ENCODE measurements around the gene TMCO1. TPM values are rescaled to one million over a fixed set of nuclear protein-coding genes. Genes with fewer than 3 reads are reported as not detected.

TMCO1 gene
- total RNA-seq, 1 donor from 2014 or later: 95.0 TPM

- peak; percentile 56 for TF ChIP-seq CTCF (conservative IDR thresholded peaks at IDR 0.05)
- H3K4me1 Mint-ChIP-seq (ENCODE audit: unreplicated experiment): peaks cover 15% of the 10 kb centered on the region
- peak within 1 kb of the TSS; percentile 92 for H3K27ac Mint-ChIP-seq
- peaks cover 7% of the 10 kb centered on the region for H3K36me3 Mint-ChIP-seq
- H3K27me3 Mint-ChIP-seq: peaks cover 9% of the 10 kb centered on the region
- no peaks in the 10 kb centered on the region for H3K9me3 Mint-ChIP-seq
- peak within 1 kb of the TSS; percentile 98 for H3K4me3 Mint-ChIP-seq
- DNase-seq (ENCODE audit: extremely low spot score, unreplicated experiment): peak; percentile 89
Measured at GRCh38 chr1:165697881-165698760, 70.5 kb downstream of the TMCO1 start, which contains the start of gene ALDH9A1. TSS of gene ALDH9A1 (minus strand) at chr1:165698562. CDS start at chr1:165698558, 4 bp downstream.

- peaks cover 7% of the 10 kb centered on the region for H3K36me3 Mint-ChIP-seq
- no peaks in the 10 kb centered on the region for H3K9me3 Mint-ChIP-seq
- TF ChIP-seq CTCF (conservative IDR thresholded peaks at IDR 0.05): no peak
- peaks cover 9% of the 10 kb centered on the region for H3K27me3 Mint-ChIP-seq
- DNase-seq (ENCODE audit: extremely low spot score, unreplicated experiment): no peak
- peaks cover 15% of the 10 kb centered on the region for H3K4me1 Mint-ChIP-seq (ENCODE audit: unreplicated experiment)
- H3K4me3 Mint-ChIP-seq: peak overlapping the region; percentile 98
- peak overlapping the region; percentile 92 for H3K27ac Mint-ChIP-seq
Measured at GRCh38 chr1:165697491-165697880, 71.2 kb downstream of the TMCO1 start.

GRCh38 chr1:165696625-165697100, 72.0 kb downstream of the TMCO1 start:
- DNase-seq (ENCODE audit: extremely low spot score, unreplicated experiment): no peak
- H3K27ac Mint-ChIP-seq: peak overlapping the region; percentile 79
- peaks cover 14% of the 10 kb centered on the region for H3K36me3 Mint-ChIP-seq
- TF ChIP-seq CTCF (conservative IDR thresholded peaks at IDR 0.05): no peak
- peaks cover 6% of the 10 kb centered on the region for H3K27me3 Mint-ChIP-seq
- peak overlapping the region; percentile 78 for H3K4me3 Mint-ChIP-seq
- H3K4me1 Mint-ChIP-seq (ENCODE audit: unreplicated experiment): peaks cover 15% of the 10 kb centered on the region
- no peaks in the 10 kb centered on the region for H3K9me3 Mint-ChIP-seq

- TF ChIP-seq CTCF (conservative IDR thresholded peaks at IDR 0.05): no peak
- no peak for DNase-seq (ENCODE audit: extremely low spot score, unreplicated experiment)
- H3K4me1 Mint-ChIP-seq (ENCODE audit: unreplicated experiment): peaks cover 15% of the 10 kb centered on the region
- H3K4me3 Mint-ChIP-seq: peak overlapping the region; percentile 52
- H3K36me3 Mint-ChIP-seq: peaks cover 26% of the 10 kb centered on the region
- H3K27ac Mint-ChIP-seq: no peak overlapping the region
- H3K9me3 Mint-ChIP-seq: no peaks in the 10 kb centered on the region
- no peaks in the 10 kb centered on the region for H3K27me3 Mint-ChIP-seq
Measured at GRCh38 chr1:165695031-165695430, 73.6 kb downstream of the TMCO1 start.

GRCh38 chr1:165688046-165688445, 80.6 kb downstream of the TMCO1 start:
- Mint-ChIP-seq H3K9me3 (peaks cover 7% of the 10 kb centered on the region), H3K27me3 (no peaks in the 10 kb centered on the region), H3K4me3 (no peak overlapping the region), H3K4me1 (ENCODE audit: unreplicated experiment) (peaks cover 6% of the 10 kb centered on the region), H3K27ac (no peak overlapping the region), H3K36me3 (peaks cover 56% of the 10 kb centered on the region)
- TF ChIP-seq CTCF (conservative IDR thresholded peaks at IDR 0.05): no peak
- no peak for DNase-seq (ENCODE audit: extremely low spot score, unreplicated experiment)

Measured in type B pancreatic cell (in vitro differentiated cells).